Tongue (tissue), 2 donors: ENCODE results near the gene DNAJA3. TPM values are rescaled to one million over a fixed set of nuclear protein-coding genes. Genes with fewer than 3 reads are reported as not detected.

Experiments
- small RNA-seq: library from RNA; depleted of rRNA; stranded (forward); fragments of <200 nt; gene quantifications from one replicate; pipeline ENCODE3, GENCODE V24; 2014; ENCODE audit warnings: low replicate concordance
- total RNA-seq: library from RNA; depleted of rRNA; stranded (reverse); fragments of >200 nt; gene quantifications from one replicate; pipeline ENCODE4 v1.2.3, GENCODE V29; 2014

Gene DNAJA3
- total RNA-seq, 1 donor from 2014 or later: 71.3 TPM

Small RNA genes within 50 kb of the gene (small RNA-seq; reads per million reads assigned to genes)
- gene AC012676.2: not detected

Other genes starting within 250 kb of the DNAJA3 start
- gene SRL, start 183.8 kb upstream of the DNAJA3 start, total RNA-seq: 445 TPM
- 8.6 TPM for gene TFAP4, start 152.8 kb upstream of the DNAJA3 start, total RNA-seq
- 6.8 TPM for gene GLIS2, start 109.8 kb upstream of the DNAJA3 start, total RNA-seq
- gene PAM16, start 74.5 kb upstream of the DNAJA3 start, total RNA-seq: 16.9 TPM
- 16.8 TPM for gene VASN, start 54.0 kb upstream of the DNAJA3 start, total RNA-seq
- 19.4 TPM for gene CORO7, start 9.3 kb upstream of the DNAJA3 start, total RNA-seq
- gene NMRAL1, start 48.8 kb downstream of the DNAJA3 start, total RNA-seq: 27.7 TPM
- 28.5 TPM for gene HMOX2, start 50.5 kb downstream of the DNAJA3 start, total RNA-seq
- gene CDIP1, start 112.9 kb downstream of the DNAJA3 start, total RNA-seq: 10.6 TPM
- 0.72 TPM for gene C16orf96, start 130.5 kb downstream of the DNAJA3 start, total RNA-seq
- gene UBALD1, start 189.0 kb downstream of the DNAJA3 start, total RNA-seq: 13.3 TPM
- gene MGRN1, start 199.0 kb downstream of the DNAJA3 start, total RNA-seq: 34.6 TPM